Endodermal cell (in vitro differentiated cells): ENCODE measurements around the gene PPP2R3C. TPM values are rescaled to one million over a fixed set of nuclear protein-coding genes. Genes with fewer than 3 reads are reported as not detected.
A peak's percentile ranks its signal among the peaks of the same experiment; 100 is the strongest.

ENCODE experiments used
- DNase-seq: peaks from one replicate; pipeline ENCODE4 v3.0.0-alpha.2; 2017
- H3K27ac ChIP-seq: 2 replicates; pipeline ENCODE4 v1.5.1; 2013; ENCODE audit warnings: mild to moderate bottlenecking, low read depth, low read length, moderate library complexity
- H3K27me3 ChIP-seq: 2 replicates; pipeline ENCODE4 v1.6.1; 2013; ENCODE audit warnings: mild to moderate bottlenecking, low read length, moderate library complexity; ENCODE audit not compliant: insufficient read depth, control insufficient read depth, poor library complexity, severe bottlenecking
- H3K36me3 ChIP-seq: 2 replicates; pipeline ENCODE4 v1.7.0; 2013; ENCODE audit warnings: mild to moderate bottlenecking, low read length, moderate library complexity; ENCODE audit not compliant: control insufficient read depth, insufficient read depth
- H3K4me1 ChIP-seq: one replicate; pipeline ENCODE4 v1.7.0; 2013; ENCODE audit warnings: low read length; ENCODE audit not compliant: control insufficient read depth, insufficient read depth
- H3K4me3 ChIP-seq: 2 replicates; pipeline ENCODE4 v1.5.1; 2013; ENCODE audit warnings: mild to moderate bottlenecking, low read length, moderate library complexity
- H3K9ac ChIP-seq: 2 replicates; pipeline ENCODE4 v1.6.1; 2013; ENCODE audit warnings: mild to moderate bottlenecking, low read length, moderate library complexity; ENCODE audit not compliant: poor library complexity, severe bottlenecking; ENCODE audit errors: extremely low read depth
- H3K9me3 ChIP-seq: 2 replicates; pipeline ENCODE4 v1.6.1; 2013; ENCODE audit warnings: mild to moderate bottlenecking, low read length, moderate library complexity; ENCODE audit not compliant: control insufficient read depth
- H3K27ac Mint-ChIP-seq: 2 replicates; pipeline ENCODE4 v1.8.0; 2020; ENCODE audit warnings: mixed read lengths
- H3K27me3 Mint-ChIP-seq: 2 replicates; pipeline ENCODE4 v1.8.0; 2021; ENCODE audit warnings: mild to moderate bottlenecking, mixed read lengths; ENCODE audit not compliant: insufficient read depth
- H3K36me3 Mint-ChIP-seq: 2 replicates; pipeline ENCODE4 v1.8.0; 2020; ENCODE audit warnings: low read depth, mixed read lengths
- H3K4me1 Mint-ChIP-seq: 2 replicates; pipeline ENCODE4 v1.8.0; 2020; ENCODE audit warnings: mixed read lengths
- H3K4me3 Mint-ChIP-seq: 2 replicates; pipeline ENCODE4 v1.8.0; 2020; ENCODE audit warnings: mild to moderate bottlenecking, moderate library complexity, mixed read lengths
- H3K9me3 Mint-ChIP-seq: 2 replicates; pipeline ENCODE4 v1.8.0; 2020; ENCODE audit warnings: mild to moderate bottlenecking, mixed read lengths
- CTCF ChIP-seq: fragments of 200-600 bp; sonication (generic); conservative IDR thresholded peaks from 2 replicates; pipeline ENCODE4 v1.5.0; 2021; ENCODE audit warnings: antibody characterized with exemption, mild to moderate bottlenecking
- WGBS, 2 experiments: methylation state at CpG; one replicate each; pipeline versions ENCODE4 v1.1.5 to v1.1.7; 2013; ENCODE audit warnings: missing lambda C conversion rate in 2 of 2, mixed read lengths in 1 of 2; ENCODE audit not compliant: insufficient coverage in 1 of 2, insufficient read length in 1 of 2; 5-methylcytosine and 5-hydroxymethylcytosine counted together
- total RNA-seq, 2 donors: library from RNA; stranded (reverse); fragmentation: NEBNext Ultra II Directional in 1 of 2; extraction: Animal tissue kit (Norgen Biotek cat#: 25700) in 1 of 2; gene quantifications; 2 replicates in 1 of 2; 3 replicates in 1 of 2; pipeline ENCODE4 v1.2.1, GENCODE V29; 2021

The PPP2R3C gene
- total RNA-seq, 2 donors from 2014 or later = 18.6 to 36.8 TPM

- 0 to 6% methylated on average over 6 of the region's 6 CpGs for WGBS, 2 experiments
- Histone ChIP-seq H3K27ac (peak overlapping the region; percentile 22), H3K36me3 (peaks cover 16% of the 10 kb centered on the region)
Measured at GRCh38 chr14:35045798-35046047, 76.1 kb downstream of the PPP2R3C start.

GRCh38 chr14:35044939-35045797 lies 76.6 kb downstream of the PPP2R3C start:
- peak overlapping the region; percentile 99 for H3K27ac Mint-ChIP-seq
- 58 to 63% methylated on average over 8 of the region's 8 CpGs for WGBS, 2 experiments
- no peaks in the 10 kb centered on the region for H3K27me3 Mint-ChIP-seq
- Histone ChIP-seq H3K9me3 (no peaks in the 10 kb centered on the region), H3K4me1 (no peaks in the 10 kb centered on the region), H3K27me3 (no peaks in the 10 kb centered on the region), H3K36me3 (peaks cover 12% of the 10 kb centered on the region), H3K9ac (peak overlapping the region; percentile 88), H3K27ac (peak overlapping the region; percentile 22), H3K4me3 (peak overlapping the region; percentile 98)
- peak overlapping the region; percentile 85 for H3K4me3 Mint-ChIP-seq
- peaks cover 18% of the 10 kb centered on the region for H3K36me3 Mint-ChIP-seq
- TF ChIP-seq CTCF = no peak
- H3K9me3 Mint-ChIP-seq = no peaks in the 10 kb centered on the region
- H3K4me1 Mint-ChIP-seq = peaks cover 14% of the 10 kb centered on the region
- no peak for DNase-seq

More at GRCh38 chr14:35045798-35046047, 76.1 kb downstream of the PPP2R3C start:
- Histone ChIP-seq H3K4me1 (no peaks in the 10 kb centered on the region), H3K4me3 (peak overlapping the region; percentile 98), H3K9ac (peak overlapping the region; percentile 88), H3K9me3 (no peaks in the 10 kb centered on the region), H3K27me3 (no peaks in the 10 kb centered on the region)
- Mint-ChIP-seq H3K27me3 (no peaks in the 10 kb centered on the region), H3K4me1 (peaks cover 17% of the 10 kb centered on the region), H3K4me3 (peak overlapping the region; percentile 85), H3K36me3 (peaks cover 23% of the 10 kb centered on the region), H3K9me3 (no peaks in the 10 kb centered on the region), H3K27ac (peak overlapping the region; percentile 99)
- no peak for DNase-seq
- TF ChIP-seq CTCF = no peak

- WGBS, 2 experiments = 80 to 100% methylated on average over 2 of the region's 2 CpGs
- Mint-ChIP-seq H3K4me1 (peaks cover 10% of the 10 kb centered on the region), H3K4me3 (no peak overlapping the region), H3K36me3 (peaks cover 3% of the 10 kb centered on the region), H3K27ac (no peak overlapping the region), H3K27me3 (no peaks in the 10 kb centered on the region), H3K9me3 (no peaks in the 10 kb centered on the region)
- DNase-seq = no peak
- no peak overlapping the region for H3K4me3 ChIP-seq
- H3K9me3 ChIP-seq = no peaks in the 10 kb centered on the region
- no peaks in the 10 kb centered on the region for H3K4me1 ChIP-seq
- H3K27me3 ChIP-seq = no peaks in the 10 kb centered on the region
- no peak for TF ChIP-seq CTCF
- no peak overlapping the region for H3K9ac ChIP-seq
- no peaks in the 10 kb centered on the region for H3K36me3 ChIP-seq
- no peak overlapping the region for H3K27ac ChIP-seq
Measured at GRCh38 chr14:35043046-35043445, 78.7 kb downstream of the PPP2R3C start.
